GM21529 (cell line): ENCODE measurements around the gene CERS6.
"Not testable (repeated sequence)": the region's sequence is repeated elsewhere in the genome, so short reads cannot be mapped to it uniquely, and the experiment has no call there.

Experiments used
- ATAC-seq: cut with Tn5 transposase; IDR thresholded peaks from one replicate; pipeline ENCODE4 v1.9.1; 2021; ENCODE audit not compliant: unreplicated experiment

Gene CERS6

DNA sequence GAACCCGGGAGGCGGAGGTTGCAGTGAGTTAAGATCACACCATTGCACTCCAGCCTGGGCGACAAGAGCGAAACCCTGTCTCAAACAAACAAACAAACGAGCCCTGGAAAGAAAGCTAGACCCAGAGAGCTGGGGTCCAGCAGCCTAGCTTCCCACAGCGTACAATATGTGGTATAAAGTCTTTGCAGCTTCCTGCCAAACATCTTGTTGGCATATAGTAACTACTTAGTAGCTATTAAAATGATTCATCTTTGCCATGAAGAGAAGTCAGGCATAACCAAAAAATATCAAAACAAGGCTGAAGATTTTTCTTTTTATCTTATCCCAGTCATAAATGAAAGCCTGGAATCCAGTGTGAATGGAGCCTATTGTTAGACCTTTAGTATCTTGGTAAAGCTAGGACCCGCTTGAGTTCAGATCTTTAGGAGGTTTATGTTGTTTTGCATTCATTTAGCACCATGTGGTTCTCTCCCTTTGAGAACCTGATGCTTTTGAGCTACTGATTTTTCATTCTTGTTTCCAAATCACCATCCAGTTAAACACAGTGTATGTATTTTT, 206.7 kb downstream of the CERS6 start:
- no peak for ATAC-seq

DNA sequence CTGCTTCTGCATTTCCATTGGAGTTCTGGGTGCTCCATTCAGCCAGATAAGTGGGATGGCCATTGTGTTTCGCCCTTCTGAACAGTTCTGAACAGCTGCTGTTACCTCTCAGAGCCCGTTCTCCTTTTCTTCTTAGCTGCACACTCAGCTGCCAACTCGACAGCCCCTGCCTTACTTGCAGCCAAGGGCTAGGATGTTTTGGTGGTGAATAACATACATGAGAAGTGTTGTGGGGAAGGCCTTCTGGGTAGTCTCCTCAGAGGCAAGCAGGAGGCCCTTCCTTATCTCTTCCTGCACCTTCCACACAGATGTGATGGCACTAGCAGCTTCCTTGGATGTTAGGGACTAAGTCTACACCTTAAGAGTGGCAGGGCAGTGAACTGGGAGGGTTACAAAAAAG, 207.9 kb downstream of the CERS6 start:
- ATAC-seq = no peak

DNA sequence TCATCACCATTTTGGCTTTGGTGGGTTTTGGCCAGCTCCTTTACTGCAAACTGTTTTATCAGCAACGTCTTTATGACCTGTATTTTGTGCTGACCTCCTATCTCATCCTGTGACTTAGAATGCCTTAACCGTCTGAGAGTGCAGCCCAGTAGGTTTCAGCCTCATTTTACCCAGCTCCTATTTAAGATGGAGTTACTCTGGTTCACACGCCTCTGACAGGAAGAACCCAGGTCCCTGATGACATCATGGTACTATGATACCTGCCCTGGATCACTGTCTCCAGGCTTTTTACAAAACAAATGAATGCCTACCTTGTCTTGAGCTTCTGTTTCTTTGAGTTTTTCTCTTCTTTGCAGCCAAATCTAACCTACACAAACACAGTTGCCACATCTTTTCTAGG, 208.6 kb downstream of the CERS6 start:
- ATAC-seq = not testable (repeated sequence)

DNA sequence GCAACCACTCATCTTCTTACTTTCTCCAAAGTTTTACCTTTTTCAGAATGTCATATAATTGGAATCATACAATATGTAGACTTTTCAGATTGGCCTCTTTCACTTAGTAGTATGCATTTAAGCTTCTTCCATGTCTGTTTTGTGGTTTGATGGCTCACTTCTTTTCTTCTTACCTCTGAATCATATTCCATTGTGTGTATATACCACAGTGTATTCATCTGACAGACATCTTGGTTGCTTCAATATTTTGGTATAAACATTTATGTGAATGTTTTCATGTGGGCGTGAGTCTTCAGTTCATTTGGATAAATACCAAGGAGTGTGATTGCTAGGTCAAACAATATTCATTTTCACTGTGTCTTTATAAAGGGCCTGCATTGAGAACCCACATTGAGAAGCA, 210.3 kb downstream of the CERS6 start:
- no peak for ATAC-seq

DNA sequence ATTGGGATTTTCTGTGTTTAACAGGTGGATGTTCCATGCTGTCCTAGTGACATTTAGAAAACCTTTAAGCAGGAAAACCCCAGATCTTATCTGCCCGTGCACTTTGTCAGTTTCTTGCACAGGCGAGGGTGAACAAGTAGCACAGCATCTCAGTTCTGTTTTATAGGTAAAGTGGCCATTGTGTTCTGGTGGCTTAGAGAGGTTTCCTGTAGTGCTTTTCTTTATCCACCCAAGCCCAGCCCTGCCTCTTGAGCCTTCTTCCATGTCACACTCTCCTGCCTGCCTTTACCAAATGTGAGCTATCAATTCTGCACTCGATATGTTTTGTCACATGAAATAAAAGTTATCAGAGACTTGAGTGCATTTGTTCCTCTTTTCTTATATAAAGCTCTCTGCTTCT, 211.1 kb downstream of the CERS6 start:
- ATAC-seq = no peak

DNA sequence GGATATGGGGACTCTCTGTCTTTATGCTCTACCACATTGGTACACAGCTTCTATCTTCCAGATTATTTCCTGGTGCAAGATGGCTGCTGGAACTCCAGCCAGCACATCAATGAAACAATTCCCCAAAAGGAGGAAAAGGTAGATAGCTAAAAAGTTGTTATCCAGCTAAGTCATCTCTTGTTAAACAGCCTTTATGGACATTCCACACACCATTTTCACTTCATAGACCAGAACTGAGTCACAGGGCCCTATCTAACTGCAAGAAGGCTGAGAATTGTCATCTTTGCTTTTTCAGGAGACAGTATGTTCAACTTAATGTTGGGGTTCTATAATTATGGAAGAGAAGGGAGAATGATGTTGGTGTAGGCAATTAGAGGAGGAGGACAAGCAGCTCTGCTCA, 213.1 kb downstream of the CERS6 start:
- ATAC-seq = no peak

DNA sequence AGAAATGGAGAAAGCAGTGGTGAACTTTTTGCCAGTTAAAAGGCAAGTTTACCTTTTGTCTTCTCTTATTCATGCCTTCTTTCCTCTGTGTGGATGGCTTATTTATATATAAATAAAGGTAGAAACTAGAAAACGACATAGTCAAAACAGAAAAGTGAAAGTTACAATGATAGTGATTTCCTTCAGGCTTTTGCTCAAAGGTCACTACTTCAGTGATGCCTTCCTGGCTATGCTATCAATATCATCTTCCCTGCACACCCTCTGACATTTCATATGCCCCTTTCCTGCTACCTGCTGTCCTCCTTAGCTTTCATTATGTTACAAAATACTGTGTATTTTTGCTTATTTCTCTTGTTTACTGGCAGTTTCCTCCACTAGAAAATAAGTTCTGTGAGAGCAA, 214.4 kb downstream of the CERS6 start:
- no peak for ATAC-seq

DNA sequence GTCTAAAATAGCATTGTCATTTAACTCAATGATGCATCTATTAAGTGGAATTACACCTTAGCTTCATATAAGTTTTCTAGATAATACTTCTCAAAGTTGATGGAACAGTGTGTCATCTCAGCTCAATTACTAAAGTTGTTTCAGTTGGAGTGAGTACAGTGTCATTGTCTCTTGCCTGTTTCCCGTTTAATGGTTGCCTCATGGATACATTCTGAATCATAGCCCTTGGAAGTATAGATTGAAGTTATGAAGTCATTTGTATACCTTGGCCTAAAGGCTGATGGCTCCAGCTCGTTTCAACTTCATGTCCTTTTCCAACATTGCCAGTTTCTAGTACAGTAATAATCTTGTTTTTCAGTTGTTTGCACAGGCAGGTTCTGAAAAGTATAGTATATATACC, 215.9 kb downstream of the CERS6 start:
- ATAC-seq = no peak

DNA sequence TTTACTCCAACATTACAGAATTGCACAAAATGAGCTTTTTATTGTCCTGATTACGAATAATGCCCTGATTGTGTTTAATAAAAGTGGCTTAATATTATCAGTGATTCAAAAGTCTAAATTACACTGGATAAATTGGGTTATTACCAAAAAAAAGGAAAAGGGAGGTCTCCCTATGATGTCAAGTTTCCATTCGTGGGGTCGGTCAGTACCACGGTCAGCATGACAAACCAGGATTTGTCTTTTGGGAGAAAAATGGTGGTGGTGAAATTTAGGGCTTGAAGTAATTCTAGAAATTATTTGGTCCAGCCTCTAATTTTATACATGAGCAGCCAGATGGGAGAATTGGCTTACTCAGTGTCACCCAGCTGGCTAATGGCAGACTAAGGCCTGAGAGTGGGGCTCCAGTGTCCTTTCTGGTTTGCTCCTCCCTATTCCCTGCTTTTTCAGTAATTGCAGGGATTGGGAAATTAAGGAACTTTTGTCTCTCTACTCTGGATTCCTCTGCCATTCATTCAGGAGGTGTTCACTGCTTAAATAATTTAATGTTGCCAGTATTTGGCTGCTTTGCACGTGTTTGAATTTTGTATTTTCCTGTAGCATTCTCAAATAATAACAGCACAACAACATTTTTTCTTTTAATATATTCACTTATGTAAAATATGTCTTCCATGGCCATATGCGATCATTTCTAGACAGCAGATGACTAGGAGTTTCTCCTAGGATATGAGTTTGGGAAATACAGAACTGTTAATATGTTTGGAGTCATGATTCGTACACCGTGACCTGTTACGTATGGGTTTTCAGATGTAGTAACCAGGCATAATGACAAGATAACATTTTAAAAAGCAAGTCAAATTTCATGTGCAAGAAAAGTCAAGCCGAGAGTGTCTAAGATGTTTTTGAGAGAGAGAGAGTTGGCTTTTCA, 217.5 kb downstream of the CERS6 start:
- no peak for ATAC-seq

DNA sequence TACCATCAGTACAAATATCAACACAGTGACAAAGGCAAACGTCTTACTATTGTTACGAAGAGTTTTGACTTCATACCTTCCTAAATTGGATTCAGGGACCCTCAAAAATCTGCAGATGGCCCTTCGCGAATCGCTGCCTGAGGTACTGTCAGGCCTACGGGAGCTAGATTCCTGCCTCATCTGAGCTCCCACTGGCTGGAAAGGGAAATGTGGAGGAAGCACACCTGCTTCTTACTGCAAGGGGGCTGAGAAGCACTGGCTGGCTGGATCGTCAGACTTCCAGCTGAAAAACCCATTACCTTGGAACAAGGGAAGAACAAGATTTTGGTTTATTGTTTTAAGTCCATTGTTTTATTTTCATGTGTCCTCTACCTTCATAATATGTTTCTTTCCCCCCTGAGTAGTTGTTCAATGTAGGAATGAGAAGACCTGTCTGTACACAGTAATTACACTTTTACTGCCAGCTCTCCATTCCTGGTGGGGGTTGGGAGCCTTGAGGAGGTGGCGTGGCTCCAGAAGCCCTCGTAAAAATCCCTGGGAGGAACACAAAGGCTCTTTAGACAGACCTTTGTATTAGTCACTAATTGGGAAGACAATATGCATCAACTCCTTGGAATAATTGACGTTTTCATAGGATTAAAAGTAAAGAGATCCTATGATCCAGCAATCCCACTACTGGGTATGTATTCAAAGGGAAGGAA, 222.2 kb downstream of the CERS6 start:
- ATAC-seq = no peak

DNA sequence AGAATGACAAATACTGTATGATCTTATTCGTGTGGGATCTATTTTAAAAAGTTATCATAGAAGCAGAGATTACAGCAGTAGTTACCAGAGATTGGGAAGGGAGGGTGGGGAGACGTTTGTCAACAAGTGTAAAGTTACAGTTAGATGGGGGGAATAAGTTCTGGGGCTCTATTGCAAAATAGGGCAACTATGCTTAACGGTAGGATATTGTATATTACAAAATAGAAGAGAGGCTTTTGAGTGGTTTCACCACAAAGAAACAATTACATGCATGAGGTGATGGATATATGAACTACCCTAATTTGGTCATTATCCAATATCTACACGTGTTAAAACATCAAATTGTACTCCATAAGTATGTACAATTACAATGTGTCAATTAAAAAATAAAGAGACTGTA, 223.0 kb downstream of the CERS6 start:
- ATAC-seq = no peak

DNA sequence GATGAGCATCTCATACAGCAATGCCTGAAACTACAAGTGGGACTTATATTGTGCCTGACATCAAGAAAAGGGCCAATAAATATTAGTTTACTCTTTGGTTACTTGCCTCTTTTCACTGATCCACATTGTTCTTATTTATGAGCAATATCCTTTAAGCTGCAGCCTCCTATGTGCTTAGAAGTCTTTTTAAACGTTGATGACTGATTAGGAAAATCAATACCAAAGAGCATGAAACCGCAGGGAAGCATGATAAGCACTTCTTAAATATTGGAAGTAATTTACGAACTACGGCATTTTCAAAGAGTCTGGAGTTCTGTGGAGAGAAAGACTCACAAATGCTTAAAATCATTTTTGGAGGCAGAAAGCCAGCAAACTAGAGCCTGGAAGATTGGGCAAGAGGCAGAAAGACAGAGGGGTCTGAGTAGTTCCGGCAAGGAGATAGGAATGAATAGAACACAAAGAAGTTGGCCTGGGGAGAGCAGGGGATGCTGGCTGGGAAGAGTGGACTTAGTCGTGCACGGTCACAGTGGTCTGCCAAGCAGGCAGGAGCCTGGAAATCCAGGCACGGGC, 223.8 kb downstream of the CERS6 start:
- ATAC-seq = no peak

DNA sequence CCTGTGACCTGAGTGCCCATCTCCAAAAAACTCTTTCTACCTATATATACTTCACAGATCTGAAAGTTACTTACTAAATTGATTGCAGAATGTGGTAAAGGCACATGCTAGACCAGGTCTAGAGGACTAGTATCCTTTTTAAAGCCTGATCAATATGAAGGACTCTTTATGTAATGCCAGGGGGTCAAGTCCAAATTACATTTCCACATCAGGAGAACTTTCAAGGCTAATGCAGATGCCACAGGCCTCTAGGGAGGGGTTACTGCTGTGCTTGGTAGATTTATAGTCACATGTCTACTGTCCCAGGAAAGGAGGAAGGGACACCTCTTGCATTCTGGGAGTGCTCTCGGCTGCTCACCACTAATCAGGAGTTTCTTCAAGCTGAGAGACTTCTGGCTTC, 227.9 kb downstream of the CERS6 start:
- ATAC-seq = no peak

DNA sequence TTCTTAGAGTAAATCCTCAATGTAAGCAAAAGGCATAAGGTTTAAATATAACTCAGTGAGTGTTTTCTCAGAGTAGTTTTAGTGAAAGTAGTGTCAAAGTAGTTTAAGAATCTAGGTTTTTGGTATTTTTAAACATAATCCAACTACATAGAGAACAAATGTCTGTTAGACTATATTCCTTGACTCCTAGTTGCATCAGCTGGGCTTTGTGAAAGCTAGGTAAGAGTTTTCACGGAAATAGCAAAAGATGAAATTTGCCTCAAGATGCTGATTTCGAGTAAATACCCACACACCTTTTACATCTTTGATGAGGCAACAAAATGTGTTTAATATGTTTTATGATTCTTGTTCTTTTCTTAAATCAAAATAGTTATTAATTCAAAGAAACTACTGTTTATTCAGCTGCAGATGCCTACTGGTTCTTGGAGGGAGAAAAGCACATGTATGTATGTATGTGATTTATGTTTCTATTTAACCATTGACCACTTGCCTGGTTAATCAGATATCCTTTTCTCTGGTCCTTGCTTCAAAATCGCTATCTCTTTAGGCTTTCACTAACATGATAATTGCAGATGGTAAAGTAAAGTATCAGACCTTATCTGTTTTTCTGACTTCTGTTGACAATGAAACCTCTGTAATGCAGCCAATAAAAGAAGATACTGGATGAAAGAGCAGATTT, 229.0 kb downstream of the CERS6 start:
- no peak for ATAC-seq

DNA sequence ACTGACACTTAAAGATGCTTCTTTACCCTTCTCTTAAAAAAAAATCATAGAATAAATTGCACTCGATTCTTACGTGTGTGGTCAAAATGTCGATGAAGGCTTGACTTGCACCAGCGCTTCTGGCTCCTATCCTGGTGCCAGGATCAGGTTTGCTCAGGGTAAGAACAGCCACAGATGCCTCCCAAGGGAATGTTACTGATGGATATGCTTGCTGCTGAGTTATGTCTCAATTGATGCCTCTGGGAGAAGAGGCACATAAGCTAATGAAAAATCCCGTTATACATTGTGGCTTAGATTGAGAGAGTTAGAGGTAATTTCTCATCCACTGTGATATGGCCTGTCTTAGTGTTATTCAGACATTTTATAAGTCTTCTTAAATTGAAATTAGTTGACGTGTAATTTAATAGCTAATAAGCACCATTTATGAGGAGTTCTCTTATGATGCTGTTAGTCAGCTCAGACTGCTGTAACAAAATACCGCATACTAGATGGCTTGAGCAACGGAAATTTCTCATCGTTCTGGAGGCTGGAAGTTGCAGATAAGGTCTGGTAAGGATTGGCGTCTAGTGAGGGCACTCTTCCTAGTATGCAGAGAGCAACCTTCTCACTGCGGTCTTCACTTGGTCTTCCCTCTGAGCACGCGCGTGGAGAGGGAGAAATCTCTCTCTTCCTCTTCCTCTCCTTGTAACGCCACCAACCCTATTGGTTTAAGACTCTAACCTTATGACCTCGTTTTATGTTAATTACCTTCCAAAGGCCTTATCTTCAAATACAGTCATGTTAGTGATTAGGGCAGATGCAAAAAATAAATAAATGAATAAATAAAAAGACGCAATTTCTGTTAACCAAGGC, 229.8 kb downstream of the CERS6 start:
- no peak for ATAC-seq

DNA sequence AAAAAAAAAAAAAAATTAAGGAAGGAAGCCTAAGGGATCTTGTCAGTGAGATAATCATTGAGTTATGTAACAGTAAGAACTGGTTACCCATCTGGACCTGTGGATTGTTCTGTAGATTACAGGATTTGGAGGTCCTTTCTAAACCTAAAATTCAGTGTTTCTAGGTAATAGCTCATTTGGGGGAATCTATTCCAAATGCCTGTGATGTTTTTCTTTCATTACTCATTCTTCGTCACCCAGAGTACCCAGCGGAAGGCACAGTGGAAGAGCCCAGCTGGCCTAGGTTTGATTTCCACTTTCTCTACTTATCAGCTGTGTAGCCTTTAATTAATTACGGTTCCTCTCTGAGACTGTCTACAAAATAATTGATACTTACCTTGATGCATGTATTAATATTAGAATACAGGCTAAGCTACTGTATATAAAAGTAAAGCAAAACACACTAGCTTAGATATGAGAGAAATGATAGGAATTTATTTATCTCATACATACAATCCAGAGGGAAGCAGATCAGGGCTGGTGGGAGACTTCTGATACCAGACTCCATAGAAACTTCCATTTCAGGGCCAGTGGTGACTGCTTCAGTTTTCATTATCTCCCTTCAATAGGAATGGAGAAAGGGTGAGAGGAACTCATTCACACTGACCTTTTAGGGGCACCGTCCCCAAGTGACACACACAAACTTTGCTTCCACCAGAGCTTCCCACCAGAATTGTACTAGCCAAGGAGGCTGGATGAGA, 230.6 kb downstream of the CERS6 start:
- no peak for ATAC-seq

DNA sequence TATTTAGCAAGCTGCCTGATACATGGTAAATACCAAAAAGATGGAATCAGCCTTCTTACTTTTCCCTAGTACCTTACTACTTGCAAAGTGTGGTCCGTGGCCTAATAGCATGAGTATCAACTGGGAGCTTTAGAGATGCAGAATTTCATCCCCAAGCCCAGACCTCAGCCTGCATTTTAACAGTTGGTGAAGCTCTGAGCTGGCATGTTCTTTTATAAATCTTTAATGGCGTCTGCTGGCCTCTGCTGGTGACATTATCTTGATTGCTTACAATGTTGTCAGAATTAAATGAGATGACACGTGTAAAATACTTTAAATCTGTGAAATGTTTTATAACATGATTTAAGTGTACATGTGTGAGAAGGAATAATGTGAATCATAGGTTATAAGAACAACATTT, 231.2 kb downstream of the CERS6 start:
- no peak for ATAC-seq

DNA sequence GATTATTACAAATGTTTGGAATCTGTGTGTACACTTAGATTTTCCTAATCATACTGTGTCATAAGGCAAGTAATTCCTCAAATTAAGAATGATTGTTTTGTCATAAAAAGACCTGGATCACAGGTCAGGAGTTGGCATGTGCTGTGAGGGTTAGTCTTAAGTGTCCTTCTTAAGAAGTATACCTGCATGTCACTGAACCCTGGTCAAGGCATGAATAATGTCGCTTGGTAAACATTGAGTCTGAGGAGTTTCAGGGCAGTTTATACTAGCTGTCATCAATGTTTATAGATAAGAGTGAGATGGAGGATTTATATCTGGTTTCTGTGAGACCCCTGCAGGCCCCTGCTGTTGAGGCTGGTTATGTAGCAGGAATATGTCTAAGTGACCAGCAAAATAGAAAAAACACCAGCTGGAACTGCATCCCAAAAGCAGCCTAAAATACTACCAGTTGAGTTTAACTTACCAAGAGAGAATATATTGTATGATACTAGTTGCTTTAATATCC, 234.4 kb downstream of the CERS6 start:
- ATAC-seq = no peak

DNA sequence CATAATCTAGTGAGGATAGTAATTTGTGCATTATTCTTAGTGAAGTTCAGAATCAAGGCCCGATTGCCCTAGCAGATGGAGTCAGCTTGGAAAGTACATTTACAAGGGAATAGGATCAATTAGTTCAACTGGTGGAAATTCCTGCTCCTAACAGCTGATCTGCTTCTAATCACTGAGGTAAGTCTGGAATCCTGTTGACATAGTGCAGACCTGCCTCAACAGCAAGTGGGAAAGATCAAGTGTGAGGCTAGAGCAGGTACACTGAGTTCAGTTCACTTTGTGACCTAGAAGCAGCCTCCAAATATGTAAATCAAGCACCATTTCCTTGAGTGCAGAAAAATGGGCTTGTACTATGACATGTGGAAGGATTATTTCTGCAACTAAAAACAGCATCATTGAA, 235.1 kb downstream of the CERS6 start:
- ATAC-seq = no peak
